Measurements from ENCODE around the gene MYO10. TPM values are rescaled to one million over a fixed set of nuclear protein-coding genes. Genes with fewer than 3 reads are reported as not detected.

MYO10 gene
- total RNA-seq, 1 experiment from 2014 or later = 202 TPM

DNA sequence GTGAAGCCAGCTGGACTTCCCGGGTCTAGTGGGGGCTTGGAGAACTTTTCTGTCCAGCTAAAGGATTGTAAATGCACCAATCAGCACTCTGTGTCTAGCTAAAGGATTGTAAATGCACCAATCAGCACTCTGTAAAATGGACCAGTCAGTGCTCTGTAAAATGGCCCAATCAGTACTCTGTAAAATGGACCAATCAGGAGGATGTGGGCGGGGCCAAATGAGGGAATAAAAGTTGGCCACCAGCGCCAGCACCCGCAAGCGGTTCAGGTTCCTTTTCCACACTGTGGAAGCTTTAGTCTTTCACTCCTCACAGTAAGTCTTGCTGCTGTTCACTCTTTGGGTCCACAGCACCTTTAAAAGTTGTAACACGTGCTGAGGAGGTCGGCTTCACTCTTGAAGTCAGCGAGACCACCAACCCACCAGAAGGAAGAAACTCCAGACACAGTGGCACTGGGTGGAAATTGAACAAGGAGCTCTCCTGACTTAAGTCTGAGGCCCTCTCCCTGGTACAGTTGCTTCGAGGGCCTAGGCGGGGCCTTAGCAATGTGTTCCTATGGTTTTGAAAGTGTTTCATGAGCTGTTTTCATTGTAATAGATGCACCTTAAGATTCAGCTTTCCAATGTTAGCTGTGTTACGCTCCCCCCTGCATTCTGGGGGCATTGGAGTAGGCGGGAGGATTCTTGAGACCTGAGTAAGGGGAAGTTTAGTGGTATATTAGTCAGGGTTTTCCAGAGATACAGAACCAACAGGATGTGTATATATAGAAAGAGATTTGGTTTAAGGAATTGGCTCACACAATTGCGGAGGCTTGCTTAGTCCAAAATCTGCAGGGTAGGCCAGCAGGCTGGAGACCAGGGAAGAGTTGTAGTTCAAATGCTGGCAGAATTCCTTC is 21.5 kb upstream of the MYO10 start:
- H3K27me3 ChIP-seq (replicated peaks; ENCODE audit: insufficient read depth, low read depth, low read length, poor library complexity) = no peaks in the 10 kb centered on the region
- CTCF ChIA-PET = no interaction called here
- no peaks in the 10 kb centered on the region for H3K36me3 ChIP-seq (ENCODE audit: insufficient read depth, low read length, poor library complexity, severe bottlenecking)
- H3K27ac ChIP-seq (ENCODE audit: low read depth, low read length, poor library complexity, severe bottlenecking) = no peak overlapping the region
- intact Hi-C loops (cut with micrococcal nuclease; ENCODE audit: unreplicated experiment) = no loop called here
- no peak for DNase-seq (ENCODE audit: low spot score)
- BruUV-seq (replicated peaks) = no TSS peak
- H3K4me3 ChIP-seq (ENCODE audit: low read depth, low read length, poor library complexity, severe bottlenecking) = no peak overlapping the region
- H3K4me1 ChIP-seq (ENCODE audit: insufficient read depth, low read length, poor library complexity, severe bottlenecking) = no peaks in the 10 kb centered on the region
- no peaks in the 10 kb centered on the region for H3K9me3 ChIP-seq (ENCODE audit: low read depth, low read length, poor library complexity, severe bottlenecking)
- POLR2A ChIA-PET (ENCODE audit: low non-redundant PET) = no interaction called here
- TF ChIP-seq, protein P1, sequence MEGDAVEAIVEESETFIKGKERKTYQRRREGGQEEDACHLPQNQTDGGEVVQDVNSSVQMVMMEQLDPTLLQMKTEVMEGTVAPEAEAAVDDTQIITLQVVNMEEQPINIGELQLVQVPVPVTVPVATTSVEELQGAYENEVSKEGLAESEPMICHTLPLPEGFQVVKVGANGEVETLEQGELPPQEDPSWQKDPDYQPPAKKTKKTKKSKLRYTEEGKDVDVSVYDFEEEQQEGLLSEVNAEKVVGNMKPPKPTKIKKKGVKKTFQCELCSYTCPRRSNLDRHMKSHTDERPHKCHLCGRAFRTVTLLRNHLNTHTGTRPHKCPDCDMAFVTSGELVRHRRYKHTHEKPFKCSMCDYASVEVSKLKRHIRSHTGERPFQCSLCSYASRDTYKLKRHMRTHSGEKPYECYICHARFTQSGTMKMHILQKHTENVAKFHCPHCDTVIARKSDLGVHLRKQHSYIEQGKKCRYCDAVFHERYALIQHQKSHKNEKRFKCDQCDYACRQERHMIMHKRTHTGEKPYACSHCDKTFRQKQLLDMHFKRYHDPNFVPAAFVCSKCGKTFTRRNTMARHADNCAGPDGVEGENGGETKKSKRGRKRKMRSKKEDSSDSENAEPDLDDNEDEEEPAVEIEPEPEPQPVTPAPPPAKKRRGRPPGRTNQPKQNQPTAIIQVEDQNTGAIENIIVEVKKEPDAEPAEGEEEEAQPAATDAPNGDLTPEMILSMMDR (conservative IDR thresholded peaks at IDR 0.05; ENCODE audit: low read depth, low read length) = no peak
- no peak for TF ChIP-seq EZH2 (IDR thresholded peaks at IDR 0.05; ENCODE audit: borderline replicate concordance, low read depth, low read length, poor library complexity, severe bottlenecking)

DNA sequence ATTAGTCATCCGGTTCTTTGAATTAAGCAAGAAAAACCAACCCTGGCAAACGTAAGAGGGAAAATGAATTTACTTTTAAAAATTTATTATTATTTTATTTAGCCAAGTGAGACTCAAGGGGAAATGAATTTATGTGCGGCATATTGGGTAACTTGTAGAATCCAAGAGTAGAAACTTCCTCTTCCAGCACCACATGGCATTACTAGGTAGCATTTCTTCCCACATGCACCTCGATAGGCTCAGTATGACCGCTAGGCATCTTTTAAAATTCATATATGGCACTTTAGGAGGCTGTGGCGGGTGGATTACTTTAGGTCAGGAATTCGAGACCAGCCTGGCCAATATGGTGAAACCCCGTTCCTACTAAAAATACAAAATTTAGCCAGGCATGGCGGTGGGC is 17.6 kb upstream of the MYO10 start:
- intact Hi-C loops (cut with micrococcal nuclease; ENCODE audit: unreplicated experiment) = no loop called here
- ChIA-PET POLR2A (ENCODE audit: low non-redundant PET) (no interaction called here), CTCF (no interaction called here)
- H3K27ac ChIP-seq (ENCODE audit: low read depth, low read length, poor library complexity, severe bottlenecking) = no peak overlapping the region
- no peaks in the 10 kb centered on the region for H3K9me3 ChIP-seq (ENCODE audit: low read depth, low read length, poor library complexity, severe bottlenecking)
- no peaks in the 10 kb centered on the region for H3K4me1 ChIP-seq (ENCODE audit: insufficient read depth, low read length, poor library complexity, severe bottlenecking)
- no peaks in the 10 kb centered on the region for H3K36me3 ChIP-seq (ENCODE audit: insufficient read depth, low read length, poor library complexity, severe bottlenecking)
- no peaks in the 10 kb centered on the region for H3K27me3 ChIP-seq (replicated peaks; ENCODE audit: insufficient read depth, low read depth, low read length, poor library complexity)
- TF ChIP-seq, protein P1 (conservative IDR thresholded peaks at IDR 0.05; ENCODE audit: low read depth, low read length) = no peak
- TF ChIP-seq EZH2 (IDR thresholded peaks at IDR 0.05; ENCODE audit: borderline replicate concordance, low read depth, low read length, poor library complexity, severe bottlenecking) = no peak
- DNase-seq (ENCODE audit: low spot score) = no peak
- no TSS peak for BruUV-seq (replicated peaks)
- H3K4me3 ChIP-seq (ENCODE audit: low read depth, low read length, poor library complexity, severe bottlenecking) = no peak overlapping the region

DNA sequence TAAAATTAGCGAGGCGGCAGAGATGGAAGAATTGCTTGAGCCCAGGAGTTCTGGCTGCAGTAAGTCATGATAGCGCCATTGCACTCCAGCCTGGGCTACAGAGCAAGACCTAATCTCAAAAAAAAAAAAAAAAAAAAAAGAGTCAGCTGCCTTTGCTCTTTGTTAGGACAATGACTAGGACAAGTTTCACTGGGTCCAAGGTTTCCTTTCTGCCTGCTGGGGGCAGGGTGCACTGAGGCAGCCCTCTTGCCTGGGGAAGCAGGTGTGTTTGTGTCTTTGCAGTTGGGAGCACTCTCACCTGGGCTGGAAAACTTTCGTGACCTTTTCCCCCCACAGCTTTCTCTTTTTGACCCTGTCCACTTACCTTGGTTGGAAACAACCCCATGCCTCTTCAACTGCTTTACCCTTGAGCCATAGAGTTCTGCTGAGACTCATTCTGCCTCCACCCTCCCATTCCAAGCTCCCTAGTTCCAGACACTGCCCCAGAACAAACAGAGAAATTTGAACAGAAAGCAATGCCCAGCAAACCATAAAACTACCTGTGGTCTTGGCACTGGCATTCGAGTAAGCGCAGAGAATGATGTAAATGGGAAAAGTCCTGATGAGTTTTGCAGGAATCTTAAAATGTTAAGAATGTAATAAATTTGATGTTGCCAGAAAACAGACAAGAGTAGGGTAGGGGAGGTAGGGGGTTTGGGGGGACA is 17.0 kb upstream of the MYO10 start:
- H3K27ac ChIP-seq (ENCODE audit: low read depth, low read length, poor library complexity, severe bottlenecking) = no peak overlapping the region
- H3K36me3 ChIP-seq (ENCODE audit: insufficient read depth, low read length, poor library complexity, severe bottlenecking) = no peaks in the 10 kb centered on the region
- H3K9me3 ChIP-seq (ENCODE audit: low read depth, low read length, poor library complexity, severe bottlenecking) = no peaks in the 10 kb centered on the region
- CTCF ChIA-PET = no interaction called here
- BruUV-seq (replicated peaks) = no TSS peak
- intact Hi-C loops (cut with micrococcal nuclease; ENCODE audit: unreplicated experiment) = no loop called here
- no peak overlapping the region for H3K4me3 ChIP-seq (ENCODE audit: low read depth, low read length, poor library complexity, severe bottlenecking)
- H3K27me3 ChIP-seq (replicated peaks; ENCODE audit: insufficient read depth, low read depth, low read length, poor library complexity) = no peaks in the 10 kb centered on the region
- POLR2A ChIA-PET (ENCODE audit: low non-redundant PET) = no interaction called here
- H3K4me1 ChIP-seq (ENCODE audit: insufficient read depth, low read length, poor library complexity, severe bottlenecking) = no peaks in the 10 kb centered on the region
- no peak for DNase-seq (ENCODE audit: low spot score)
- no peak for TF ChIP-seq EZH2 (IDR thresholded peaks at IDR 0.05; ENCODE audit: borderline replicate concordance, low read depth, low read length, poor library complexity, severe bottlenecking)
- TF ChIP-seq, protein P1 (conservative IDR thresholded peaks at IDR 0.05; ENCODE audit: low read depth, low read length) = no peak

Measured in A673 (cell line).